Spleen (tissue), 11 donors: ENCODE data around the gene GTPBP1. TPM values are rescaled to one million over a fixed set of nuclear protein-coding genes. Genes with fewer than 3 reads are reported as not detected.
A peak's percentile ranks its signal among the peaks of the same experiment; 100 is the strongest.

ENCODE experiments used
- DNase-seq: peaks from one replicate; pipeline ENCODE4 v3.0.0-alpha.2; 2020
- H3K27ac ChIP-seq, 8 donors: fragments of 200-600 bp; sonication (generic) in 7 of 8; 1 replicate in 4 of 8; 2 replicates in 4 of 8; pipeline versions ENCODE4 v1.5.0 to v1.8.0; 2016 to 2021; ENCODE audit warnings: inconsistent platforms in 4 of 8, mild to moderate bottlenecking in 4 of 8, moderate library complexity in 1 of 8
- H3K27me3 ChIP-seq, 7 donors: fragments of 200-600 bp; sonication (generic) in 6 of 7; replicated peaks in 1 of 7; 1 replicate in 4 of 7; 2 replicates in 3 of 7; pipeline versions ENCODE4 v1.5.0 to v1.8.0; 2016 to 2021; ENCODE audit warnings: inconsistent platforms in 3 of 7, mild to moderate bottlenecking in 1 of 7
- H3K36me3 ChIP-seq, 6 donors: fragments of 200-600 bp; sonication (generic) in 5 of 6; 1 replicate in 4 of 6; 2 replicates in 2 of 6; pipeline versions ENCODE4 v1.5.0 to v1.8.0; 2016 to 2021; ENCODE audit warnings: inconsistent platforms in 2 of 6
- H3K4me1 ChIP-seq, 6 donors: fragments of 200-600 bp; sonication (generic) in 5 of 6; 1 replicate in 3 of 6; 2 replicates in 3 of 6; pipeline versions ENCODE4 v1.5.0 to v1.8.0; 2016 to 2021; ENCODE audit warnings: inconsistent platforms in 3 of 6
- H3K4me3 ChIP-seq, 8 donors: fragments of 200-600 bp; sonication (generic) in 7 of 8; 1 replicate in 4 of 8; 2 replicates in 4 of 8; pipeline versions ENCODE4 v1.5.0 to v1.8.0; 2016 to 2021; ENCODE audit warnings: inconsistent platforms in 4 of 8, mild to moderate bottlenecking in 4 of 8, moderate library complexity in 2 of 8
- H3K9me3 ChIP-seq, 8 donors: fragments of 200-600 bp; sonication (generic) in 7 of 8; 1 replicate in 4 of 8; 2 replicates in 4 of 8; pipeline versions ENCODE4 v1.5.0 to v1.8.0; 2016 to 2021; ENCODE audit warnings: inconsistent platforms in 4 of 8
- CTCF ChIP-seq, 11 experiments: fragments of 200-600 bp in 7 of 11; fragments of 450-650 bp in 4 of 11; sonication (generic) in 4 of 11; IDR thresholded peaks in 8 of 11; conservative IDR thresholded peaks in 3 of 11; 1 replicate in 7 of 11; 2 replicates in 4 of 11; pipeline versions ENCODE4 v1.4.0 to v1.8.0; 2016 to 2021; ENCODE audit warnings: antibody characterized with exemption in 11 of 11, inconsistent platforms in 4 of 11, mild to moderate bottlenecking in 1 of 11
- POLR2A ChIP-seq, 3 donors: fragments of 450-650 bp; IDR thresholded peaks; one replicate each; pipeline ENCODE4 v1.5.1; 2017; ENCODE audit warnings: antibody characterized with exemption in 3 of 3, mild to moderate bottlenecking in 1 of 3
- POLR2AphosphoS5 ChIP-seq, 3 donors: sonication (generic); formaldehyde crosslinking; IDR thresholded peaks; one replicate each; pipeline ENCODE4 v1.5.1; 2017; ENCODE audit warnings: antibody characterized with exemption in 3 of 3
- WGBS, 5 donors: extraction: QIAGEN DNeasy Blood & Tissue Kit in 3 of 5; methylation state at CpG; one replicate each; pipeline versions ENCODE4 v1.1.5 to v1.1.7; 2013 to 2018; 5-methylcytosine and 5-hydroxymethylcytosine counted together
- intact Hi-C: fragments of 100-400 bp; cut with DNase I; formaldehyde crosslinking; loops from one replicate; pipeline ENCODE4 v1.15.0; 2023; ENCODE audit warnings: low total_unique reads
- polyA plus RNA-seq, 3 donors: library from polyadenylated mRNA; stranded (reverse); fragments of 200-250 nt; gene quantifications; one replicate each; pipeline ENCODE4 v1.2.1, GENCODE V29; 2013
- total RNA-seq, 7 donors: library from RNA; depleted of rRNA in 3 of 7; stranded (reverse); fragments of >200 nt in 3 of 7; fragmentation: NEBNext Ultra II Directional in 4 of 7; extraction: Animal tissue kit (Norgen Biotek cat#: 25700) in 4 of 7; gene quantifications; one replicate each; pipeline versions ENCODE4 v1.1.0 to v1.2.1, GENCODE V29; 2016 to 2021
- donor health status: healthy with polysubstance abuse.
- donor health status: DM: no; HTN: no; CAD: no; lungs with moderate emphysema.
- donor health status: DM: no; HTN: no; CAD: no.
- donor health status: Bipolar disorder and iron deficiency.
- donor health status: healthy.
- donor health status: DM: no; HTN: no; CAD: no.
- donor health status: DM: yes; HTN: yes; CAD: no.

The GTPBP1 gene
- total and polyA plus RNA-seq, 10 donors = 9.7 to 134 (median 91.3) TPM

DNA sequence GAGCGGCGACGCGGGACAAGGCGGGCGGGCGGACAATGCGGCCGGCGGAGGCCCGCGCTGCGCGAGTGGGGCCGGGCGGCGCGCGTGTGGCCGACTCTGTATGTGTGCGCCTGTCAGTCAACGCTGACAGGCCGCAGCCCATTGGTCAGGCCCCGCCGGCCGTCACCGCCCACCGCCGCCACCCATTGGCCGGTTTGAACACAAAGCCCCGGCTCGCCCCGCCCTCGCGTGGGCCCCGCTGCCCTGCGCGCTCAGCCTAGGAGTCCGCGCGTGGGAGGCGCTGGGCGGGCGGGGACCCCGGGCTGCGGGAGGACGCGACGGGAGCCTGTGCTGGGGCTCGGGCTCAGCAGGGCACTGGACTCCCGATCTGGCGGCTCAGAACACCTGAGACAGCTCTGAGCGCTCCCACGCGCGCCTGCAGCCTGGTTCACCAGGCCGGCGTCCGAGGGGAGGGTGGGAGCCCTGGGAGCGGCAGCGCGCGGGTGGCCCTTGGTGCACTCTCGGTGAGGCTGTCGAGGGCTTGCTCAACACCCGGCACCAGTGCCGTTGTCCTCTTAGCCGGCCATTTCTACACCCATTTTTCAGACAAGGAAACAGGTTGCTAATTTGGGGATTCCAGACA lies 50.3 kb downstream of the GTPBP1 start, which contains the start of gene SUN2:
TSS of gene SUN2 (minus strand) at position 88 of the 622 bp plus-strand sequence. CDS start 3,370 bp downstream, outside the sequence.
- H3K27ac ChIP-seq = peak within 1 kb of the TSS; percentile 90 to 100 (median 97)
- peak within 1 kb of the TSS; percentile 63 to 97 (median 84) for H3K4me3 ChIP-seq
- peaks cover 45 to 89% (median 74%) of the 10 kb centered on the region in 6 donors for H3K4me1 ChIP-seq
- H3K36me3 ChIP-seq = peaks cover 0 to 27% (median 15%) of the 10 kb centered on the region in 6 donors
- DNase-seq = peak; percentile 98
- no peaks in the 10 kb centered on the region for H3K27me3 ChIP-seq
- no peaks in the 10 kb centered on the region for H3K9me3 ChIP-seq
- WGBS, 5 donors = 0 to 2% (median 1%) methylated on average over 15 to 68 of the region's 68 CpGs
- intact Hi-C loops = no loop called here
- TF ChIP-seq POLR2AphosphoS5 (IDR thresholded peaks at IDR 0.05) (peak; percentile 82 to 94 (median 89)), POLR2A (IDR thresholded peaks at IDR 0.05) (peak in 2 of 3 donors; percentile 61 to 75), CTCF (IDR thresholded peaks at IDR 0.05 in 8 of 11, conservative IDR thresholded peaks at IDR 0.05 in 3 of 11) (peak in 1 of 11 experiments; percentile 22)

DNA sequence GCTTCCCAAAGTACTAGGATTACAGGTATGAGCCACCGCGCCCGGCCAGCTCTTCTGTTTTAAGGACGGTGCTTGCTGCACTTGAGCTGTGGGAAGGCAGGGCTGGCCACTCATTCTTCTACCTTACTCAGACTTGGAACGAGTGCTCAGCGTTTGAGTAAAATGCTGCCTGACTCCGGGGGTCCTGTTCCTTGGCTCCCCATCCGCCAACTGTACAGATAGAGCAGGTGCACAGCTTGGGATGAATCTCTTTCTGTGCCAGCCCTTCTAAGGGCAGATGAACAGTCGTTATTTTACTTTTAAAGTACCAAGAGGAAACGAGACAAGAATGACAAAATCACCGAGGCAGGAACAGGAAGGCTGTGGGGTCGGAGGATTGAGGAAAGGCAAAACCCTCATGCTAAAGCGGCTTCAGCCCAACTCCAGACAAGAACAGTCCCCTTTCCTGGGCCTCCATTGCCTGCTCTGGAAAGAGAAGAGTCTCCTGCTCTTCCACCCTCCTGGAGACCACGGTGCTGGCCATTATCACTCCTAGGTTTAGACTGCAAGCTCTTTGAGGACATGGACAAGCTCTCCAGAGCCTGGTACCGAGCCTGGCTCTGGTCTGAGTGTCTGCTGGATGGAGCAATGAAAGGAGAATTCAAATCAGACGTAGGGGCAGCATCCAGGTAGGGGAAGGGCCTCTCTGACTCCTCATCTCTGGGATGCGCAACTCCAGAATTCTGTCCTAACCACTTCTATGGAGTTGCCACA lies 51.1 kb downstream of the GTPBP1 start:
- TF ChIP-seq CTCF (IDR thresholded peaks at IDR 0.05 in 8 of 11, conservative IDR thresholded peaks at IDR 0.05 in 3 of 11) = no peak
- TF ChIP-seq POLR2AphosphoS5 (IDR thresholded peaks at IDR 0.05) = no peak
- TF ChIP-seq POLR2A (IDR thresholded peaks at IDR 0.05) = no peak

DNA sequence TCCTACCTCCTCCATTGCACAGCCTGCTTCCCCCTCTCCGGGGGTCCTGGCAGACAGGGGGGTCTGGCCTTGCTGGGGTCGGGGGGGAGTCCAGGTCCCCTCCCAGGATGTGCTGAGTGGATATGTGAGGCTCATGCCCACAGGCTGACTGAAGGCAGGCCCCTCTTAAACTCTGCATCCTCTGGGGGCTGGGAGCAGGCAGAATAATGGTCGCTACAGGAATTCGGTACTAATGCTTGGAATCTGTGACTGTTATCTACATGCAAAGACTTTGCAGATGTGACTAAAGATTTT lies 51.7 kb downstream of the GTPBP1 start:
- Histone ChIP-seq H3K36me3 (peaks cover 0 to 13% (median 4%) of the 10 kb centered on the region in 6 donors), H3K4me1 (peaks cover 36 to 80% (median 62%) of the 10 kb centered on the region in 6 donors), H3K4me3 (peak overlapping the region in 3 of 8 donors; percentile 77 to 97 (median 92)), H3K27ac (peak overlapping the region; percentile 69 to 100 (median 97)), H3K27me3 (no peaks in the 10 kb centered on the region), H3K9me3 (no peaks in the 10 kb centered on the region)
- WGBS, 5 donors = 46 to 71% (median 63%) methylated on average over 3 to 4 of the region's 4 CpGs
- no peak for DNase-seq
- intact Hi-C loops = no loop called here
- TF ChIP-seq CTCF (IDR thresholded peaks at IDR 0.05 in 8 of 11, conservative IDR thresholded peaks at IDR 0.05 in 3 of 11) = no peak
- TF ChIP-seq POLR2A (IDR thresholded peaks at IDR 0.05) = no peak
- TF ChIP-seq POLR2AphosphoS5 (IDR thresholded peaks at IDR 0.05) = no peak

More for the DNA sequence above, 51.1 kb downstream of the GTPBP1 start:
- peak overlapping the region; percentile 63 to 97 (median 84) for H3K4me3 ChIP-seq
- H3K4me1 ChIP-seq = peaks cover 40 to 85% (median 68%) of the 10 kb centered on the region in 6 donors
- intact Hi-C loops = no loop called here
- peak; percentile 83 for DNase-seq
- peak overlapping the region; percentile 69 to 100 (median 97) for H3K27ac ChIP-seq
- no peaks in the 10 kb centered on the region for H3K9me3 ChIP-seq
- H3K27me3 ChIP-seq = no peaks in the 10 kb centered on the region
- 18 to 42% (median 24%) methylated on average over 17 of the region's 17 CpGs for WGBS, 5 donors
- H3K36me3 ChIP-seq = peaks cover 0 to 19% (median 9%) of the 10 kb centered on the region in 6 donors
